H1 (cell line): ENCODE measurements around the gene TRIM39. TPM values are rescaled to one million over a fixed set of nuclear protein-coding genes. Genes with fewer than 3 reads are reported as not detected.

ENCODE experiments used
- CTCF ChIA-PET: fragments of 300-600 bp; sonication (Branson Sonifier 250); formaldehyde crosslinking; loops from one replicate; lab custom pipeline; 2021; ENCODE audit not compliant: partially characterized antibody; lab: Charles Lee
- POLR2A ChIA-PET: fragments of 300-600 bp; sonication (Branson Sonifier 250); formaldehyde crosslinking; loops from one replicate; lab custom pipeline; 2021; ENCODE audit warnings: inconsistent platforms; ENCODE audit not compliant: partially characterized antibody; lab: Charles Lee
- DNase-seq, 2 experiments: peaks; one replicate each; pipeline versions ENCODE4 v3.0.0 to v3.0.0-alpha.2; 2010 to 2022; ENCODE audit warnings: low spot score in 2 of 2, low read depth in 1 of 2, mixed read lengths in 1 of 2
- FAIRE-seq: peaks from 2 replicates; lab custom pipeline; 2011; peaks lifted over from hg19 to GRCh38; lab: Jason Lieb, UNC
- H2AFZ ChIP-seq: 2 replicates; pipeline ENCODE4 v1.8.1; 2012; ENCODE audit warnings: low read length, inconsistent platforms
- H2AK5ac ChIP-seq: 2 replicates; pipeline ENCODE4 v1.6.1; 2013; ENCODE audit warnings: low read depth, low read length
- H2BK120ac ChIP-seq: replicated peaks from 2 replicates; pipeline ENCODE3; 2013; ENCODE audit warnings: low read depth, low read length, inconsistent platforms
- H2BK12ac ChIP-seq: 2 replicates; pipeline ENCODE4 v1.6.1; 2013; ENCODE audit warnings: low read depth, low read length
- H2BK15ac ChIP-seq: 2 replicates; pipeline ENCODE4 v1.6.1; 2013; ENCODE audit warnings: low read length
- H2BK20ac ChIP-seq: 2 replicates; pipeline ENCODE4 v1.6.1; 2013; ENCODE audit warnings: low read length
- H2BK5ac ChIP-seq: 2 replicates; pipeline ENCODE4 v1.6.1; 2013; ENCODE audit warnings: low read depth, low read length
- H3K14ac ChIP-seq: 2 replicates; pipeline ENCODE4 v1.6.1; 2013; ENCODE audit warnings: inconsistent platforms; ENCODE audit not compliant: insufficient read length
- H3K18ac ChIP-seq: 2 replicates; pipeline ENCODE4 v1.6.1; 2013; ENCODE audit warnings: low read length; ENCODE audit errors: extremely low read depth
- H3K23ac ChIP-seq: 2 replicates; pipeline ENCODE4 v1.6.1; 2013; ENCODE audit warnings: inconsistent platforms; ENCODE audit not compliant: insufficient read length
- H3K23me2 ChIP-seq: 2 replicates; pipeline ENCODE4 v1.6.1; 2013; ENCODE audit warnings: low read depth, low read length
- H3K27ac ChIP-seq: 2 replicates; pipeline ENCODE4 v1.6.1; 2011; ENCODE audit warnings: low read depth, low read length, inconsistent platforms
- H3K27me3 ChIP-seq, 4 experiments: replicated peaks in 1 of 4; 1 replicate in 1 of 4; 2 replicates in 3 of 4; pipeline versions ENCODE4 v1.6.1 to v1.8.1; 2011 to 2013; ENCODE audit warnings: low read length in 3 of 4, mild to moderate bottlenecking in 3 of 4, inconsistent platforms in 2 of 4, mixed read lengths in 2 of 4, moderate library complexity in 1 of 4; ENCODE audit not compliant: control insufficient read depth in 3 of 4, insufficient read depth in 3 of 4; ENCODE audit errors: extremely low read depth in 1 of 4
- H3K36me3 ChIP-seq, 4 experiments: 2 replicates each; pipeline versions ENCODE4 v1.6.1 to v1.8.1; 2011 to 2013; ENCODE audit warnings: mild to moderate bottlenecking in 4 of 4, low read length in 3 of 4, moderate library complexity in 2 of 4, control low read depth in 1 of 4, inconsistent platforms in 1 of 4; ENCODE audit not compliant: insufficient read depth in 4 of 4, control insufficient read depth in 2 of 4
- H3K4ac ChIP-seq: replicated peaks from 2 replicates; pipeline ENCODE3; 2013; ENCODE audit warnings: low read length, low read depth, mixed read lengths, inconsistent platforms; ENCODE audit not compliant: insufficient read length
- H3K4me1 ChIP-seq, 4 experiments: replicated peaks in 1 of 4; 1 replicate in 1 of 4; 2 replicates in 3 of 4; pipeline versions ENCODE4 v1.6.1 to v1.8.1; 2011 to 2013; ENCODE audit warnings: low read length in 3 of 4, inconsistent platforms in 2 of 4, mixed read lengths in 1 of 4; ENCODE audit not compliant: insufficient read depth in 4 of 4, control insufficient read depth in 3 of 4
- H3K4me2 ChIP-seq, 2 experiments: 2 replicates each; pipeline versions ENCODE4 v1.6.1 to v1.8.1; 2011 to 2013; ENCODE audit warnings: low read depth in 2 of 2, low read length in 2 of 2, control low read depth in 1 of 2, inconsistent platforms in 1 of 2, mild to moderate bottlenecking in 1 of 2; ENCODE audit not compliant: insufficient read depth in 1 of 2
- H3K4me3 ChIP-seq, 4 experiments: fragments of 200-600, 300-600 bp in 1 of 4; sonication (generic), shearing (Covaris generic), sonication (Bioruptor Twin) in 1 of 4; 2 replicates each; pipeline versions ENCODE4 v1.5.1 to v1.8.1; 2011 to 2016; ENCODE audit warnings: low read length in 4 of 4, low read depth in 3 of 4, control low read depth in 2 of 4, inconsistent platforms in 2 of 4, mild to moderate bottlenecking in 2 of 4, mixed read lengths in 1 of 4, moderate library complexity in 1 of 4; ENCODE audit not compliant: insufficient read depth in 2 of 4; ENCODE audit errors: extremely low read depth in 1 of 4
- H3K56ac ChIP-seq: replicated peaks from 2 replicates; pipeline ENCODE3; 2013; ENCODE audit warnings: low read depth, mild to moderate bottlenecking, mixed read lengths, low read length, inconsistent platforms; ENCODE audit not compliant: insufficient read length
- H3K79me1 ChIP-seq: 2 replicates; pipeline ENCODE4 v1.6.1; 2013; ENCODE audit warnings: low read depth, low read length, control low read depth
- H3K79me2 ChIP-seq, 2 experiments: 2 replicates each; pipeline versions ENCODE4 v1.6.1 to v1.8.1; 2012 to 2013; ENCODE audit warnings: low read length in 2 of 2, mild to moderate bottlenecking in 2 of 2, inconsistent platforms in 1 of 2; ENCODE audit not compliant: insufficient read depth in 2 of 2, control insufficient read depth in 1 of 2
- H3K9ac ChIP-seq, 4 experiments: replicated peaks in 1 of 4; 1 replicate in 1 of 4; 2 replicates in 3 of 4; pipeline versions ENCODE4 v1.6.1 to v1.8.1; 2011 to 2013; ENCODE audit warnings: low read depth in 3 of 4, low read length in 3 of 4, control low read depth in 2 of 4, mild to moderate bottlenecking in 2 of 4, moderate library complexity in 2 of 4, inconsistent platforms in 1 of 4; ENCODE audit errors: extremely low read depth in 1 of 4
- H3K9me3 ChIP-seq, 2 experiments: 2 replicates each; pipeline versions ENCODE4 v1.6.1 to v1.8.1; 2012 to 2013; ENCODE audit warnings: mild to moderate bottlenecking in 2 of 2, moderate library complexity in 2 of 2, control low read depth in 1 of 2, inconsistent platforms in 1 of 2, low read depth in 1 of 2, low read length in 1 of 2, mixed read lengths in 1 of 2; ENCODE audit not compliant: insufficient read depth in 2 of 2
- H4K20me1 ChIP-seq, 2 experiments: replicated peaks in 1 of 2; 2 replicates each; pipeline versions ENCODE3 to v1.8.1; 2011 to 2013; ENCODE audit warnings: inconsistent platforms in 2 of 2, low read length in 2 of 2, mild to moderate bottlenecking in 1 of 2; ENCODE audit not compliant: insufficient read depth in 2 of 2, control insufficient read depth in 1 of 2
- H4K5ac ChIP-seq: 2 replicates; pipeline ENCODE4 v1.6.1; 2013; ENCODE audit warnings: low read length, low read depth, mixed read lengths, inconsistent platforms; ENCODE audit not compliant: insufficient read length
- H4K8ac ChIP-seq: 2 replicates; pipeline ENCODE4 v1.8.0; 2013; ENCODE audit warnings: mild to moderate bottlenecking, moderate library complexity, low read length, inconsistent platforms; ENCODE audit not compliant: insufficient read depth; ENCODE audit errors: extremely low read depth
- H4K91ac ChIP-seq: replicated peaks from 2 replicates; pipeline ENCODE3; 2013; ENCODE audit warnings: low read length, mixed read lengths, inconsistent platforms; ENCODE audit not compliant: insufficient read length
- FOSL1 ChIP-seq: IDR thresholded peaks from 2 replicates; pipeline ENCODE4 v1.6.1; 2011; ENCODE audit warnings: mild to moderate bottlenecking, low read depth, low read length, moderate library complexity; ENCODE audit not compliant: insufficient read depth
- KDM4A ChIP-seq: IDR thresholded peaks from one replicate; pipeline ENCODE4 v1.7.1; 2012; ENCODE audit warnings: low read depth, mild to moderate bottlenecking, moderate library complexity, low read length, inconsistent platforms; ENCODE audit not compliant: severe bottlenecking
- NRF1 ChIP-seq: IDR thresholded peaks from 2 replicates; pipeline ENCODE4 v1.6.1; 2011; ENCODE audit warnings: mild to moderate bottlenecking, low read depth, low read length, improper control_type of control experiment
- PHF8 ChIP-seq: fragments of 200-600 bp; sonication (generic); conservative IDR thresholded peaks from 2 replicates; pipeline ENCODE4 v1.7.1; 2012; ENCODE audit warnings: low read depth, mild to moderate bottlenecking, inconsistent platforms, low read length, moderate library complexity
- POLR2A ChIP-seq, 2 experiments: IDR thresholded peaks; 1 replicate in 1 of 2; 2 replicates in 1 of 2; pipeline ENCODE4 v1.6.1; 2011; ENCODE audit warnings: low read depth in 2 of 2, low read length in 2 of 2, mild to moderate bottlenecking in 2 of 2; ENCODE audit errors: control extremely low read depth in 1 of 2
- SIN3A ChIP-seq, 2 experiments: IDR thresholded peaks in 1 of 2; conservative IDR thresholded peaks in 1 of 2; 2 replicates each; pipeline ENCODE4 v1.6.1; 2011 to 2012; ENCODE audit warnings: low read length in 2 of 2, improper control_type of control experiment in 1 of 2, low read depth in 1 of 2, mild to moderate bottlenecking in 1 of 2
- TAF1 ChIP-seq: IDR thresholded peaks from 2 replicates; pipeline ENCODE4 v1.6.1; 2011; ENCODE audit warnings: mild to moderate bottlenecking, low read depth, low read length
- TAF7 ChIP-seq: optimal IDR thresholded peaks from 2 replicates; pipeline ENCODE3; 2011; ENCODE audit warnings: low read depth, mild to moderate bottlenecking, inconsistent platforms, low read length, moderate library complexity, borderline replicate concordance
- WGBS, 2 experiments: shearing (Covaris generic) in 1 of 2; methylation state at CpG; one replicate each; pipeline versions ENCODE4 v1.1.6 to v1.1.7; 2013 to 2015; ENCODE audit warnings: low lambda C conversion rate in 2 of 2, mixed read lengths in 2 of 2, inconsistent platforms in 1 of 2, low coverage in 1 of 2, missing lambda C conversion rate in 1 of 2; ENCODE audit not compliant: insufficient replicate concordance in 2 of 2, insufficient coverage in 1 of 2, insufficient read length in 1 of 2; ENCODE audit errors: extremely low coverage in 1 of 2, missing lambda C conversion rate in 1 of 2; 5-methylcytosine and 5-hydroxymethylcytosine counted together
- long read RNA-seq, 2 experiments: library from RNA in 1 of 2; library from capped mRNA in 1 of 2; stranded (forward); transcript quantifications; one replicate each; pipeline ENCODE4 v2.0.0, GENCODE V29; 2021; ENCODE audit warnings: inconsistent platforms in 1 of 2
- polyA minus RNA-seq, 3 experiments: library from RNA; depleted of rRNA, polyadenylated mRNA; stranded (reverse); fragments of >200 nt; gene quantifications; 1 replicate in 2 of 3; 2 replicates in 1 of 3; pipeline ENCODE4 v1.2.3, GENCODE V29; 2011
- polyA plus RNA-seq, 7 experiments: library from polyadenylated mRNA; depleted of rRNA in 3 of 7; stranded (reverse) in 5 of 7; unstranded in 2 of 7; fragments of >200 nt in 5 of 7; fragments of 200-250 nt in 2 of 7; gene quantifications; 1 replicate in 5 of 7; 2 replicates in 1 of 7; 4 replicates in 1 of 7; pipeline versions ENCODE4 v1.2.1 to v1.2.3, GENCODE V29; 2011 to 2013; ENCODE audit warnings: missing spikeins in 2 of 7, mixed read lengths in 2 of 7
- total RNA-seq: library from RNA; stranded (reverse); fragmentation: NEBNext Ultra II Directional; extraction: Animal tissue kit (Norgen Biotek cat#: 25700); gene quantifications from 2 replicates; pipeline ENCODE4 v1.2.1, GENCODE V29; 2021

The TRIM39 gene
- 24.2 and 26.1 TPM in 2 replicates for total RNA-seq
- 7.3 and 9.8 TPM in 2 replicates for polyA plus RNA-seq (2011; rRNA removed)
- polyA plus RNA-seq (2011; cell fraction: cytosol; rRNA removed): 11.9 TPM
- 30.9 TPM for polyA plus RNA-seq (2011; cell fraction: nucleus; rRNA removed)
- 15.4 to 18.1 TPM (median 16.1 TPM) in 4 replicates for polyA plus RNA-seq (2012, experiment 1 of 2)
- 6.2 TPM for polyA plus RNA-seq (2012, experiment 2 of 2)
- 14.4 TPM for polyA plus RNA-seq (2013, experiment 1 of 2)
- polyA plus RNA-seq (2013, experiment 2 of 2): 14.3 TPM
- 11.5 and 13.4 TPM in 2 replicates for polyA minus RNA-seq (2011; rRNA and poly(A)+ RNA removed)
- polyA minus RNA-seq (2011; cell fraction: cytosol; rRNA and poly(A)+ RNA removed): 9.2 TPM
- polyA minus RNA-seq (2011; cell fraction: nucleus; rRNA and poly(A)+ RNA removed): 16.0 TPM
- long read RNA-seq, experiment 1, partial matches to known transcripts: 8 of 10 reads
- long read RNA-seq, experiment 1, other reads (novel, unspliced or antisense): 1 of 10 reads
- long read RNA-seq, experiment 2, partial matches to known transcripts: 0 of 3 reads
- long read RNA-seq, experiment 2, other reads (novel, unspliced or antisense): 2 of 3 reads

- H3K4me1 ChIP-seq: peaks cover 2 to 14% (median 9%) of the 10 kb centered on the region in 4 experiments
- peak within 1 kb of the TSS; percentile 82 for H2BK5ac ChIP-seq
- H3K56ac ChIP-seq: peak within 1 kb of the TSS; percentile 27
- no peaks in the 10 kb centered on the region for H3K27me3 ChIP-seq
- peak within 1 kb of the TSS; percentile 60; the same call in 1 of the 2 replicates for H2AFZ ChIP-seq
- peak within 1 kb of the TSS; percentile 95 for H4K91ac ChIP-seq
- peak within 1 kb of the TSS; percentile 9 for H2BK120ac ChIP-seq
- H3K23ac ChIP-seq: no peak within 1 kb of the TSS
- H3K79me2 ChIP-seq: peaks cover 3 to 49% of the 10 kb centered on the region in 2 experiments; a peak in 3 of 4 replicates
- peak within 1 kb of the TSS; percentile 70 for H2BK12ac ChIP-seq
- H3K4ac ChIP-seq: peak within 1 kb of the TSS; percentile 24
- H3K36me3 ChIP-seq: peaks cover 4 to 25% (median 17%) of the 10 kb centered on the region in 4 experiments; a peak in 7 of 8 replicates
- peak within 1 kb of the TSS; percentile 1; the same call in 1 of the 2 replicates for H2BK15ac ChIP-seq
- peaks cover 2% of the 10 kb centered on the region; the same call in 1 of the 2 replicates for H3K79me1 ChIP-seq
- CTCF ChIA-PET: interaction anchor here (1.2 to 2.0 kb wide), 3 partner anchors 12 to 31 kb away, joined by 4 to 6 read pairs (median 4); no protein-coding TSS in a partner anchor
- H3K9ac ChIP-seq: peak within 1 kb of the TSS; percentile 84 to 96 (median 90)
- H2AK5ac ChIP-seq: no peak within 1 kb of the TSS; the same call in 1 of the 2 replicates
- FAIRE-seq (no peak), DNase-seq (peak in 1 of 2 experiments; percentile 89)
- H3K9me3 ChIP-seq: no peaks in the 10 kb centered on the region
- H3K14ac ChIP-seq: no peak within 1 kb of the TSS
- peak within 1 kb of the TSS; percentile 94 for H3K27ac ChIP-seq
- peaks cover 0 to 2% of the 10 kb centered on the region in 2 experiments for H4K20me1 ChIP-seq
- POLR2A ChIA-PET: interaction anchor here (0.6 to 6.3 kb wide), 27 partner anchors 8 to 1221 kb away, joined by 3 to 92 read pairs (median 5); partner anchors contain the start of genes NFKBIL1, RPP21 and TRIM26
- H3K4me2 ChIP-seq: peak within 1 kb of the TSS; percentile 84 to 93
- H3K4me3 ChIP-seq: peak within 1 kb of the TSS; percentile 67 to 83 (median 77)
- H3K18ac ChIP-seq: peak within 1 kb of the TSS; percentile 71
- peaks cover 4% of the 10 kb centered on the region; the same call in 1 of the 2 replicates for H3K23me2 ChIP-seq
- peak within 1 kb of the TSS; percentile 96 for H4K5ac ChIP-seq
- H2BK20ac ChIP-seq: no peak within 1 kb of the TSS
- 1% methylated on average over 48 of the region's 90 CpGs; no CpG with 5 or more reads in 1 of the 2 experiments for WGBS, 2 experiments
- H4K8ac ChIP-seq: peak within 1 kb of the TSS; percentile 98; the same call in 1 of the 2 replicates
- TF ChIP-seq FOSL1 (no peak), SIN3A (conservative IDR thresholded peaks at IDR 0.05 in 1 of 2, IDR thresholded peaks at IDR 0.05 in 1 of 2; ENCODE audit: low read depth in 1 of 2, low read length in 2 of 2) (peak in 1 of 2 experiments; percentile 86; a peak in 2 of 4 replicates), NRF1 (peak; percentile 53), KDM4A (peak; percentile 88), TAF1 (peak; percentile 50; the same call in 1 of the 2 replicates), PHF8 (peak; percentile 69), POLR2A (IDR thresholded peaks at IDR 0.05; ENCODE audit: control extremely low read depth in 1 of 2, low read depth in 2 of 2, low read length in 2 of 2) (peak in 1 of 2 experiments; percentile 80; a peak in 2 of 3 replicates), TAF7 (peak; percentile 39)
Measured at GRCh38 chr6:30326526-30327231, at the start of gene TRIM39. TRIM39 (plus strand) TSS chr6:30326927; CDS start chr6:30329318, 2,391 bp downstream.
